Osteoblast (primary cell): Measurements from ENCODE around the gene SLX4. TPM values are rescaled to one million over a fixed set of nuclear protein-coding genes. Genes with fewer than 3 reads are reported as not detected.

Source experiments
- DNase-seq: peaks from one replicate; pipeline ENCODE4 v3.0.0; 2011; ENCODE audit warnings: low spot score, mixed read lengths; ENCODE audit not compliant: insufficient read length; ENCODE audit errors: missing footprints
- H2AFZ ChIP-seq: 2 replicates; pipeline ENCODE4 v1.6.0; 2011; ENCODE audit warnings: mild to moderate bottlenecking, low read length
- H3K27ac ChIP-seq: 2 replicates; pipeline ENCODE4 v1.5.1; 2011; ENCODE audit warnings: mild to moderate bottlenecking, low read depth, low read length, moderate library complexity
- H3K27me3 ChIP-seq: 2 replicates; pipeline ENCODE4 v1.6.0; 2012; ENCODE audit warnings: mild to moderate bottlenecking, control low read depth, inconsistent platforms, low read length, moderate library complexity; ENCODE audit not compliant: insufficient read depth
- H3K36me3 ChIP-seq: 2 replicates; pipeline ENCODE4 v1.5.1; 2011; ENCODE audit warnings: mild to moderate bottlenecking, low read length, control low read depth, moderate library complexity; ENCODE audit not compliant: insufficient read depth
- H3K4me1 ChIP-seq: 2 replicates; pipeline ENCODE4 v1.5.1; 2011; ENCODE audit warnings: mild to moderate bottlenecking, low read length, control low read depth, moderate library complexity; ENCODE audit not compliant: insufficient read depth
- H3K4me2 ChIP-seq: 2 replicates; pipeline ENCODE4 v1.6.0; 2011; ENCODE audit warnings: mild to moderate bottlenecking, low read length; ENCODE audit not compliant: insufficient read depth
- H3K4me3 ChIP-seq: fragments of 200-600 bp; sonication (generic); 3 replicates; pipeline ENCODE4 v1.5.1; 2012; ENCODE audit warnings: mild to moderate bottlenecking, low read length, inconsistent platforms; ENCODE audit not compliant: insufficient read depth
- H3K79me2 ChIP-seq: 2 replicates; pipeline ENCODE4 v1.6.0; 2012; ENCODE audit warnings: mild to moderate bottlenecking, low read length, control low read depth, inconsistent platforms; ENCODE audit not compliant: insufficient read depth
- H3K9me3 ChIP-seq: 2 replicates; pipeline ENCODE4 v1.5.1; 2011; ENCODE audit warnings: low read depth, low read length, control low read depth
- H4K20me1 ChIP-seq: 2 replicates; pipeline ENCODE4 v1.6.0; 2012; ENCODE audit warnings: mild to moderate bottlenecking, low read length, control low read depth; ENCODE audit not compliant: insufficient read depth
- total RNA-seq: library from RNA; depleted of rRNA; stranded (reverse); fragments of >200 nt; gene quantifications from 2 replicates; pipeline ENCODE4 v1.2.3, GENCODE V29; 2012
- TF ChIP-seq, protein P1 (sequence below): IDR thresholded peaks from 2 replicates; pipeline ENCODE4 v1.5.1; 2011; ENCODE audit warnings: mild to moderate bottlenecking, low read depth, low read length, moderate library complexity; ENCODE audit errors: extremely low read depth

Gene SLX4
- total RNA-seq, 1 donor = 4.0 TPM

- Histone ChIP-seq H3K79me2 (no peaks in the 10 kb centered on the region), H3K9me3 (no peaks in the 10 kb centered on the region), H3K36me3 (no peaks in the 10 kb centered on the region), H3K27me3 (no peaks in the 10 kb centered on the region), H3K4me3 (no peak overlapping the region), H4K20me1 (no peaks in the 10 kb centered on the region), H3K27ac (no peak overlapping the region), H2AFZ (no peak overlapping the region), H3K4me2 (no peak overlapping the region), H3K4me1 (no peaks in the 10 kb centered on the region)
- DNase-seq = no peak
- TF ChIP-seq, protein P1, sequence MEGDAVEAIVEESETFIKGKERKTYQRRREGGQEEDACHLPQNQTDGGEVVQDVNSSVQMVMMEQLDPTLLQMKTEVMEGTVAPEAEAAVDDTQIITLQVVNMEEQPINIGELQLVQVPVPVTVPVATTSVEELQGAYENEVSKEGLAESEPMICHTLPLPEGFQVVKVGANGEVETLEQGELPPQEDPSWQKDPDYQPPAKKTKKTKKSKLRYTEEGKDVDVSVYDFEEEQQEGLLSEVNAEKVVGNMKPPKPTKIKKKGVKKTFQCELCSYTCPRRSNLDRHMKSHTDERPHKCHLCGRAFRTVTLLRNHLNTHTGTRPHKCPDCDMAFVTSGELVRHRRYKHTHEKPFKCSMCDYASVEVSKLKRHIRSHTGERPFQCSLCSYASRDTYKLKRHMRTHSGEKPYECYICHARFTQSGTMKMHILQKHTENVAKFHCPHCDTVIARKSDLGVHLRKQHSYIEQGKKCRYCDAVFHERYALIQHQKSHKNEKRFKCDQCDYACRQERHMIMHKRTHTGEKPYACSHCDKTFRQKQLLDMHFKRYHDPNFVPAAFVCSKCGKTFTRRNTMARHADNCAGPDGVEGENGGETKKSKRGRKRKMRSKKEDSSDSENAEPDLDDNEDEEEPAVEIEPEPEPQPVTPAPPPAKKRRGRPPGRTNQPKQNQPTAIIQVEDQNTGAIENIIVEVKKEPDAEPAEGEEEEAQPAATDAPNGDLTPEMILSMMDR = no peak
Observed at GRCh38 chr16:3576211-3576610, 35.2 kb downstream of the SLX4 start.

DNA sequence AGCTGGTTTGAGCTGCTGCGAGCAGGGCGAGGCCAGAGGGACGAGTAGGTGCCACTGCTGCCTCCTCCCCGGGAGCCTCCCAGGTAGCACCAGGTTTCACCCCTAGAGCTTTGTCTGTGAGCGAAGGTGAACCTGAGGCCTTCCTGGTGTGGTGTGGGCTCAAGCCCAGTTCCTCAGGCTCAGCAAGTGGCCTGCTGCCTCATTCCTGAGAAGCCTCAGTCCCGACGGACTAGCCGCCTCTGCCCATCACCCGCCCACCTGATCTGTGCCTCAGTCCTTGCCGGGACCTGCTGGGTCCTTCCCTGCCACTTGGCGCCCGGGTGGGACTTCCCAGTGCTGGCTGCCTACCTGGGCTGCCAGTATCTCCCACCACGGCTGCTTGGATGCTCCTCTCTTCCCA, 35.9 kb downstream of the SLX4 start:
- Histone ChIP-seq H3K4me1 (no peaks in the 10 kb centered on the region), H3K9me3 (no peaks in the 10 kb centered on the region), H3K27ac (no peak overlapping the region), H4K20me1 (no peaks in the 10 kb centered on the region), H2AFZ (no peak overlapping the region), H3K36me3 (no peaks in the 10 kb centered on the region), H3K4me3 (no peak overlapping the region), H3K27me3 (no peaks in the 10 kb centered on the region), H3K79me2 (no peaks in the 10 kb centered on the region), H3K4me2 (no peak overlapping the region)
- TF ChIP-seq, protein P1 = no peak
- DNase-seq = no peak

DNA sequence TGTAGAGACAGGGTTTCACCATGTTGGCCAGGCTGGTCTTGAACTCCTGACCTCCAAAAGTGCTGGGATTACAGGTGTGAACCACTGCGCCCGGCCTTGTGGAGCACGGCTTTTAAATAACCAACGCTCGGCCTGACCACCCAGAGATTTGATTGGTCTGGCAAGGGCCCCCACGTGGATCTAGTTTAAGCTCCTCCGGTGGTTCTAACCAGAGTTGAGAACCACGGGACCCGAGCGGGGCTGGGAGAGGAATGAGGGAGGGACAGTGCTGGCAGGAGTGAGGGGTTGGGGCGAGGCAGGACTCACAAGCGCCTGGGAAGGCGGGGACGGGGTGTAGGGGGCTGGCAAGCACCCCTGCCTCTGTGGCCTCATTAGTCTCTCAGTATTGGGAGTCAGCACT, 37.2 kb downstream of the SLX4 start:
- H3K4me3 ChIP-seq = no peak overlapping the region
- no peak overlapping the region for H3K27ac ChIP-seq
- H3K79me2 ChIP-seq = no peaks in the 10 kb centered on the region
- TF ChIP-seq, protein P1 = no peak
- H2AFZ ChIP-seq = no peak overlapping the region
- no peak for DNase-seq
- no peaks in the 10 kb centered on the region for H3K27me3 ChIP-seq
- no peak overlapping the region for H3K4me2 ChIP-seq
- H3K4me1 ChIP-seq = no peaks in the 10 kb centered on the region
- no peaks in the 10 kb centered on the region for H4K20me1 ChIP-seq
- H3K36me3 ChIP-seq = no peaks in the 10 kb centered on the region
- H3K9me3 ChIP-seq = no peaks in the 10 kb centered on the region

- H2AFZ ChIP-seq = no peak overlapping the region
- H3K36me3 ChIP-seq = no peaks in the 10 kb centered on the region
- no peaks in the 10 kb centered on the region for H3K79me2 ChIP-seq
- no peaks in the 10 kb centered on the region for H4K20me1 ChIP-seq
- H3K27me3 ChIP-seq = no peaks in the 10 kb centered on the region
- TF ChIP-seq, protein P1 = no peak
- no peaks in the 10 kb centered on the region for H3K4me1 ChIP-seq
- H3K9me3 ChIP-seq = no peaks in the 10 kb centered on the region
- DNase-seq = no peak
- no peak overlapping the region for H3K27ac ChIP-seq
- no peak overlapping the region for H3K4me3 ChIP-seq
- H3K4me2 ChIP-seq = no peak overlapping the region
Observed at GRCh38 chr16:3573146-3573815, 38.1 kb downstream of the SLX4 start.
